ENCODE measurements around the gene CSNK1G1.
"Not testable (repeated sequence)": the region's sequence is repeated elsewhere in the genome, so short reads cannot be mapped to it uniquely, and the experiment has no call there.

The CSNK1G1 gene

GRCh38 chr15:64237677-64238076, 118.3 kb downstream of the CSNK1G1 start:
- no peak for DNase-seq (ENCODE audit: low read depth in 3 of 3)

GRCh38 chr15:64236156-64236894, 119.6 kb downstream of the CSNK1G1 start:
- no peak for DNase-seq (ENCODE audit: low read depth in 3 of 3)

- DNase-seq (ENCODE audit: low read depth in 3 of 3), result no peak
Observed at GRCh38 chr15:64235552-64235951, 120.4 kb downstream of the CSNK1G1 start.

GRCh38 chr15:64233299-64233698, 122.7 kb downstream of the CSNK1G1 start:
- DNase-seq (ENCODE audit: low read depth in 3 of 3), result no peak

GRCh38 chr15:64232400-64232799, 123.6 kb downstream of the CSNK1G1 start:
- DNase-seq (ENCODE audit: low read depth in 3 of 3), result no peak

GRCh38 chr15:64229129-64229724, 126.7 kb downstream of the CSNK1G1 start:
- no peak for DNase-seq (ENCODE audit: low read depth in 3 of 3)

GRCh38 chr15:64225804-64226203, 130.2 kb downstream of the CSNK1G1 start:
- no peak for DNase-seq (ENCODE audit: low read depth in 3 of 3)

GRCh38 chr15:64224511-64224910, 131.5 kb downstream of the CSNK1G1 start:
- no peak for DNase-seq (ENCODE audit: low read depth in 3 of 3)

- no peak for DNase-seq (ENCODE audit: low read depth in 3 of 3)
Observed at GRCh38 chr15:64223882-64224281, 132.1 kb downstream of the CSNK1G1 start.

- DNase-seq (ENCODE audit: low read depth in 3 of 3), result no peak
Observed at GRCh38 chr15:64222573-64223366, 133.2 kb downstream of the CSNK1G1 start.

- not testable (repeated sequence) for DNase-seq (ENCODE audit: low read depth in 3 of 3)
Observed at GRCh38 chr15:64221911-64222310, 134.1 kb downstream of the CSNK1G1 start.

- DNase-seq (ENCODE audit: low read depth in 3 of 3), result not testable (repeated sequence)
Observed at GRCh38 chr15:64217429-64217750, 138.6 kb downstream of the CSNK1G1 start.

- no peak for DNase-seq (ENCODE audit: low read depth in 3 of 3)
Observed at GRCh38 chr15:64216730-64217428, 139.1 kb downstream of the CSNK1G1 start.

- DNase-seq (ENCODE audit: low read depth in 3 of 3), result no peak
Observed at GRCh38 chr15:64216196-64216595, 139.8 kb downstream of the CSNK1G1 start.

GRCh38 chr15:64213646-64214045, 142.3 kb downstream of the CSNK1G1 start:
- DNase-seq (ENCODE audit: low read depth in 3 of 3), result no peak

- DNase-seq (ENCODE audit: low read depth in 3 of 3), result no peak
Observed at GRCh38 chr15:64211696-64212095, 144.3 kb downstream of the CSNK1G1 start.

- DNase-seq (ENCODE audit: low read depth in 3 of 3), result no peak
Observed at GRCh38 chr15:64210371-64210770, 145.6 kb downstream of the CSNK1G1 start.

- no peak for DNase-seq (ENCODE audit: low read depth in 3 of 3)
Observed at GRCh38 chr15:64209680-64210334, 146.2 kb downstream of the CSNK1G1 start.

- DNase-seq (ENCODE audit: low read depth in 3 of 3), result no peak
Observed at GRCh38 chr15:64205202-64205601, 150.8 kb downstream of the CSNK1G1 start.

- DNase-seq (ENCODE audit: low read depth in 3 of 3), result no peak
Observed at GRCh38 chr15:64197425-64197824, 158.5 kb downstream of the CSNK1G1 start.

GRCh38 chr15:64193971-64194370, 162.0 kb downstream of the CSNK1G1 start:
- DNase-seq (ENCODE audit: low read depth in 3 of 3), result no peak
